CD4-positive, alpha-beta T cell treated with Interferon gamma for 1 hour (primary cell): ENCODE results near the gene ENG.
"Not testable (repeated sequence)": the region's sequence is repeated elsewhere in the genome, so short reads cannot be mapped to it uniquely, and the experiment has no call there.

Experiments used
- DNase-seq: peaks from one replicate; pipeline ENCODE4 v3.0.0-alpha.2; 2020

ENG gene

GRCh38 chr9:127838375-127839078 is 15.9 kb downstream of the ENG start:
- peak; percentile 59 for DNase-seq

GRCh38 chr9:127837346-127837745 is 17.1 kb downstream of the ENG start:
- no peak for DNase-seq

- not testable (repeated sequence) for DNase-seq
Observed at GRCh38 chr9:127836561-127836960, 17.9 kb downstream of the ENG start.

GRCh38 chr9:127835991-127836516 is 18.4 kb downstream of the ENG start:
- peak; percentile 64 for DNase-seq

- no peak for DNase-seq
Observed at GRCh38 chr9:127833555-127833954, 20.9 kb downstream of the ENG start.

- no peak for DNase-seq
Observed at GRCh38 chr9:127832248-127832647, 22.2 kb downstream of the ENG start.

GRCh38 chr9:127829205-127829906 is 25.1 kb downstream of the ENG start:
- DNase-seq: no peak

- DNase-seq: no peak
Observed at GRCh38 chr9:127828262-127829031, 26.0 kb downstream of the ENG start.

GRCh38 chr9:127826253-127826913 is 28.1 kb downstream of the ENG start:
- DNase-seq: no peak

- no peak for DNase-seq
Observed at GRCh38 chr9:127825319-127826051, 29.0 kb downstream of the ENG start.

- DNase-seq: no peak
Observed at GRCh38 chr9:127822108-127822507, 32.4 kb downstream of the ENG start.

GRCh38 chr9:127818574-127818973 is 35.9 kb downstream of the ENG start:
- no peak for DNase-seq

GRCh38 chr9:127817881-127818434 is 36.5 kb downstream of the ENG start:
- DNase-seq: no peak

- DNase-seq: no peak
Observed at GRCh38 chr9:127816728-127817127, 37.7 kb downstream of the ENG start.

- DNase-seq: no peak
Observed at GRCh38 chr9:127816362-127816725, 38.1 kb downstream of the ENG start.

- DNase-seq: no peak
Observed at GRCh38 chr9:127815512-127816361, 38.7 kb downstream of the ENG start.

- DNase-seq: no peak
Observed at GRCh38 chr9:127814619-127815511, 39.6 kb downstream of the ENG start.

GRCh38 chr9:127813686-127814226 is 40.7 kb downstream of the ENG start:
- DNase-seq: no peak

- no peak for DNase-seq
Observed at GRCh38 chr9:127812936-127813675, 41.4 kb downstream of the ENG start.
